ENCODE results near the gene SEPTIN1. TPM values are rescaled to one million over a fixed set of nuclear protein-coding genes. Genes with fewer than 3 reads are reported as not detected.

SEPTIN1 gene
- polyA plus RNA-seq, 1 of the 3 experiments (the other 2 are of a cell fraction): 0.25 TPM

GRCh38 chr16:30355954-30356308 lies 26.4 kb downstream of the SEPTIN1 start:
- POLR2A ChIA-PET: interaction anchor here (1.2 to 1.6 kb wide), 5 partner anchors 9 to 53 kb away, joined by 3 to 19 read pairs (median 5); partner anchors contain the start of genes TBC1D10B and ZNF48
- H3K36me3 ChIP-seq (replicated peaks in 1 of 2; ENCODE audit: control insufficient read depth in 1 of 2, insufficient read depth in 2 of 2, low read length in 1 of 2): peaks cover 20 to 58% of the 10 kb centered on the region in 2 experiments
- peaks cover 42% of the 10 kb centered on the region for H3K79me2 ChIP-seq (ENCODE audit: insufficient read depth)

More at GRCh38 chr16:30355954-30356308, 26.4 kb downstream of the SEPTIN1 start:
- no peaks in the 10 kb centered on the region for H3K9me3 ChIP-seq
- peak; percentile 41 for DNase-seq
- no peaks in the 10 kb centered on the region for H3K9me2 ChIP-seq
- H3K4me1 ChIP-seq (ENCODE audit: control insufficient read depth in 1 of 2, insufficient read depth in 2 of 2, low read depth in 1 of 2, low read length in 1 of 2): peaks cover 34 to 39% of the 10 kb centered on the region in 2 experiments
- peak overlapping the region; percentile 96 for H3K9ac ChIP-seq
- CTCF ChIA-PET: interaction anchor here (1.1 to 3.6 kb wide), 4 partner anchors 13 to 53 kb away, joined by 3 to 23 read pairs (median 4); partner anchors contain the start of genes TBC1D10B and ZNF771
- H3K27me3 ChIP-seq (ENCODE audit: insufficient read depth): no peaks in the 10 kb centered on the region
- peak overlapping the region; percentile 96 for H3K4me2 ChIP-seq
- no peak for TF ChIP-seq FOSL2 (IDR thresholded peaks at IDR 0.05; ENCODE audit: borderline replicate concordance, low read depth)
- TF ChIP-seq TCF12 (IDR thresholded peaks at IDR 0.05): no peak
- TF ChIP-seq RAD21 (IDR thresholded peaks at IDR 0.05; ENCODE audit: low read length): no peak
- no peak for TF ChIP-seq FOXJ3 (CRISPR knock-in tag; IDR thresholded peaks at IDR 0.05)
- TF ChIP-seq FOXM1 (IDR thresholded peaks at IDR 0.05; ENCODE audit: low read depth): no peak
- no peak for TF ChIP-seq EZH2phosphoT487 (IDR thresholded peaks at IDR 0.05; ENCODE audit: borderline replicate concordance, low read depth)
- no peak for TF ChIP-seq TEAD4 (IDR thresholded peaks at IDR 0.05; ENCODE audit: borderline replicate concordance, insufficient read depth)
- no peak for TF ChIP-seq IRF3 (IDR thresholded peaks at IDR 0.05; ENCODE audit: low read depth, low read length)
- TF ChIP-seq SMC3 (IDR thresholded peaks at IDR 0.05; ENCODE audit: low read depth, low read length): no peak
- no peak for TF ChIP-seq TAF1 (IDR thresholded peaks at IDR 0.05; ENCODE audit: borderline replicate concordance, low read depth, low read length)
- no peak for TF ChIP-seq USF1 (IDR thresholded peaks at IDR 0.05; ENCODE audit: borderline replicate concordance, low read depth)
- no peak for TF ChIP-seq PBX3 (IDR thresholded peaks at IDR 0.05)
- TF ChIP-seq USF2 (IDR thresholded peaks at IDR 0.05; ENCODE audit: borderline replicate concordance, low read depth, low read length): no peak
- TF ChIP-seq CHD2 (IDR thresholded peaks at IDR 0.05; ENCODE audit: low read length, partially characterized antibody): no peak
- TF ChIP-seq RFX5 (IDR thresholded peaks at IDR 0.05; ENCODE audit: low read length): no peak
- no peak for TF ChIP-seq JUND (IDR thresholded peaks at IDR 0.05)
- TF ChIP-seq MXI1 (IDR thresholded peaks at IDR 0.05; ENCODE audit: low read depth, low read length): no peak
- peaks cover 10% of the 10 kb centered on the region for H3F3A ChIP-seq (replicated peaks; ENCODE audit: insufficient read depth)
- peak overlapping the region; percentile 95 to 99 for H3K27ac ChIP-seq (ENCODE audit: low read depth in 2 of 2, low read length in 1 of 2)
- peak overlapping the region; percentile 93 to 99 for H3K4me3 ChIP-seq (ENCODE audit: low read depth in 2 of 2, low read length in 1 of 2)
- H2AFZ ChIP-seq (ENCODE audit: low read depth): peak overlapping the region; percentile 60; the same call in 1 of the 2 replicates
- 70% methylated on average over 3 of the region's 7 CpGs for WGBS (ENCODE audit: low lambda C conversion rate)
- peaks cover 21% of the 10 kb centered on the region for H4K20me1 ChIP-seq (ENCODE audit: insufficient read depth)

Data from SK-N-SH (cell line).